GM23248 (cell line): ENCODE data around the gene PIGM. TPM values are rescaled to one million over a fixed set of nuclear protein-coding genes. Genes with fewer than 3 reads are reported as not detected.

Source experiments
- DNase-seq: peaks from one replicate; pipeline ENCODE4 v3.0.0-alpha.2; 2015
- H2AFZ ChIP-seq: fragments of 200-600 bp; sonication (generic); 2 replicates; pipeline ENCODE4 v1.6.1; 2016; ENCODE audit warnings: antibody characterized with exemption
- H3F3A ChIP-seq: fragments of 200-600 bp; sonication (generic); 2 replicates; pipeline ENCODE4 v1.6.1; 2016; ENCODE audit warnings: mild to moderate bottlenecking, antibody characterized with exemption, mixed run types; ENCODE audit not compliant: insufficient read depth
- H3K27ac ChIP-seq: fragments of 200-600 bp; sonication (generic); 2 replicates; pipeline ENCODE4 v1.5.1; 2016; ENCODE audit warnings: mild to moderate bottlenecking
- H3K27me3 ChIP-seq: fragments of 200-600 bp; sonication (generic); replicated peaks from 2 replicates; pipeline ENCODE4 v1.6.1; 2016; ENCODE audit warnings: mild to moderate bottlenecking; ENCODE audit not compliant: insufficient read depth
- H3K36me3 ChIP-seq: fragments of 200-600 bp; sonication (generic); 2 replicates; pipeline ENCODE4 v1.6.1; 2016; ENCODE audit warnings: low read depth, mild to moderate bottlenecking
- H3K4me1 ChIP-seq: fragments of 200-600 bp; sonication (generic); 2 replicates; pipeline ENCODE4 v1.6.1; 2016; ENCODE audit warnings: mild to moderate bottlenecking; ENCODE audit not compliant: insufficient read depth
- H3K4me2 ChIP-seq: fragments of 200-600 bp; sonication (generic); one replicate; pipeline ENCODE4 v1.6.1; 2016; ENCODE audit warnings: mild to moderate bottlenecking; ENCODE audit not compliant: unreplicated experiment
- H3K4me3 ChIP-seq: fragments of 200-600 bp; sonication (generic); 2 replicates; pipeline ENCODE4 v1.5.1; 2016; ENCODE audit warnings: mild to moderate bottlenecking
- H3K79me2 ChIP-seq: fragments of 200-600 bp; sonication (generic); 2 replicates; pipeline ENCODE4 v1.6.1; 2016; ENCODE audit warnings: mild to moderate bottlenecking; ENCODE audit not compliant: insufficient read depth
- H3K9ac ChIP-seq: fragments of 200-600 bp; sonication (generic); 2 replicates; pipeline ENCODE4 v1.6.1; 2016; ENCODE audit warnings: mild to moderate bottlenecking
- H3K9me2 ChIP-seq: fragments of 200-600 bp; sonication (generic); 2 replicates; pipeline ENCODE4 v1.6.1; 2016; ENCODE audit warnings: mixed run types, mild to moderate bottlenecking, moderate library complexity; ENCODE audit not compliant: insufficient read depth
- H3K9me3 ChIP-seq: fragments of 200-600 bp; sonication (generic); one replicate; pipeline ENCODE4 v1.6.1; 2017; ENCODE audit warnings: low read depth
- H4K20me1 ChIP-seq: fragments of 200-600 bp; sonication (generic); 2 replicates; pipeline ENCODE4 v1.6.0; 2016; ENCODE audit not compliant: insufficient read depth
- EZH2 ChIP-seq: fragments of 200-600 bp; sonication (generic); IDR thresholded peaks from 2 replicates; pipeline ENCODE4 v1.6.1; 2018; ENCODE audit warnings: antibody characterized with exemption, mild to moderate bottlenecking; ENCODE audit not compliant: insufficient read depth, poor library complexity, severe bottlenecking
- EZH2phosphoT487 ChIP-seq: fragments of 200-600 bp; sonication (generic); IDR thresholded peaks from 2 replicates; pipeline ENCODE4 v1.6.1; 2018; ENCODE audit warnings: antibody characterized with exemption, moderate library complexity, mild to moderate bottlenecking, low read depth; ENCODE audit not compliant: insufficient read depth
- WGBS, 2 experiments: methylation state at CpG; one replicate each; pipeline ENCODE4 v1.1.6; 2015 to 2017; ENCODE audit warnings: low lambda C conversion rate in 2 of 2, low coverage in 1 of 2; ENCODE audit errors: missing lambda C conversion rate in 2 of 2; 5-methylcytosine and 5-hydroxymethylcytosine counted together
- in situ Hi-C: fragments of 300-500 bp; cut with MboI; formaldehyde crosslinking; loops from 2 replicates; pipeline ENCODE4 v1.15.0; 2020
- polyA plus RNA-seq: library from polyadenylated mRNA; unstranded; fragments of >200 nt; fragmentation: Nextera tagmentation; extraction: Ambion mirVana; gene quantifications from 2 replicates; pipeline ENCODE4 v1.2.1, GENCODE V29; 2016
- total RNA-seq: library from RNA; depleted of rRNA; stranded (reverse); fragments of >200 nt; shearing (Covaris generic); gene quantifications from 2 replicates; pipeline ENCODE4 v1.2.3, GENCODE V29; 2014

The PIGM gene
- total and polyA plus RNA-seq, 2 experiments from 2014 or later = 5.4 to 5.5 TPM

GRCh38 chr1:160004001-160004400, 27.8 kb downstream of the PIGM start:
- Histone ChIP-seq H3K9ac (no peak overlapping the region), H3F3A (peaks cover 2% of the 10 kb centered on the region), H3K27me3 (no peaks in the 10 kb centered on the region), H4K20me1 (no peaks in the 10 kb centered on the region), H3K4me1 (peaks cover 6% of the 10 kb centered on the region), H3K4me2 (no peak overlapping the region), H3K36me3 (no peaks in the 10 kb centered on the region), H3K79me2 (no peaks in the 10 kb centered on the region), H3K9me3 (no peaks in the 10 kb centered on the region), H3K27ac (no peak overlapping the region), H2AFZ (no peak overlapping the region), H3K9me2 (no peaks in the 10 kb centered on the region), H3K4me3 (no peak overlapping the region)
- WGBS, 2 experiments = 90 to 92% methylated on average over 1 of the region's 1 CpG
- TF ChIP-seq EZH2 (no peak), EZH2phosphoT487 (no peak)
- in situ Hi-C loops = loop anchor here (10.0 to 25.0 kb wide), 2 partner anchors 209 to 842 kb away; partner anchors contain the start of gene CADM3
- DNase-seq = no peak

- Histone ChIP-seq H3K4me3 (no peak overlapping the region), H3K79me2 (no peaks in the 10 kb centered on the region), H3K4me1 (peaks cover 29% of the 10 kb centered on the region), H3K9me3 (no peaks in the 10 kb centered on the region), H3K4me2 (no peak overlapping the region), H3K27ac (no peak overlapping the region), H3K36me3 (no peaks in the 10 kb centered on the region), H3K9me2 (no peaks in the 10 kb centered on the region; the same call in 1 of the 2 replicates), H3K9ac (no peak overlapping the region), H2AFZ (no peak overlapping the region), H3F3A (peaks cover 27% of the 10 kb centered on the region), H4K20me1 (no peaks in the 10 kb centered on the region), H3K27me3 (no peaks in the 10 kb centered on the region)
- DNase-seq = no peak
- TF ChIP-seq EZH2phosphoT487 = no peak
- TF ChIP-seq EZH2 = no peak
- 44 to 48% methylated on average over 2 of the region's 2 CpGs for WGBS, 2 experiments
- in situ Hi-C loops = loop anchor here (10.0 to 25.0 kb wide), 2 partner anchors 207 to 839 kb away; partner anchors contain the start of gene CADM3
Observed at GRCh38 chr1:160001440-160001839, 30.4 kb downstream of the PIGM start.

- H2AFZ ChIP-seq = peak overlapping the region; percentile 21; the same call in 1 of the 2 replicates
- in situ Hi-C loops = no loop called here
- H3F3A ChIP-seq = peaks cover 38% of the 10 kb centered on the region
- H4K20me1 ChIP-seq = no peaks in the 10 kb centered on the region
- H3K4me1 ChIP-seq = peaks cover 40% of the 10 kb centered on the region
- no peaks in the 10 kb centered on the region; the same call in 1 of the 2 replicates for H3K9me2 ChIP-seq
- H3K9me3 ChIP-seq = no peaks in the 10 kb centered on the region
- H3K27ac ChIP-seq = peak overlapping the region; percentile 25
- TF ChIP-seq EZH2phosphoT487 (no peak), EZH2 (no peak)
- no peaks in the 10 kb centered on the region for H3K79me2 ChIP-seq
- peak overlapping the region; percentile 33 for H3K4me2 ChIP-seq
- H3K4me3 ChIP-seq = no peak overlapping the region
- peak; percentile 58 for DNase-seq
- H3K9ac ChIP-seq = no peak overlapping the region
- no peaks in the 10 kb centered on the region for H3K36me3 ChIP-seq
- 22 to 24% methylated on average over 4 of the region's 4 CpGs for WGBS, 2 experiments
- no peaks in the 10 kb centered on the region for H3K27me3 ChIP-seq
Observed at GRCh38 chr1:159999204-159999603, 32.6 kb downstream of the PIGM start.

GRCh38 chr1:159996653-159997052, 35.1 kb downstream of the PIGM start:
- peaks cover 38% of the 10 kb centered on the region for H3F3A ChIP-seq
- H3K9me3 ChIP-seq = no peaks in the 10 kb centered on the region
- H3K9me2 ChIP-seq = no peaks in the 10 kb centered on the region; the same call in 1 of the 2 replicates
- peak overlapping the region; percentile 51; the same call in 1 of the 2 replicates for H3K4me3 ChIP-seq
- TF ChIP-seq EZH2 (no peak), EZH2phosphoT487 (no peak)
- peaks cover 40% of the 10 kb centered on the region for H3K4me1 ChIP-seq
- no peaks in the 10 kb centered on the region for H3K36me3 ChIP-seq
- peak; percentile 95 for DNase-seq
- in situ Hi-C loops = no loop called here
- H4K20me1 ChIP-seq = no peaks in the 10 kb centered on the region
- peak overlapping the region; percentile 73 for H3K27ac ChIP-seq
- no peaks in the 10 kb centered on the region for H3K79me2 ChIP-seq
- peak overlapping the region; percentile 77 for H3K4me2 ChIP-seq
- H3K27me3 ChIP-seq = no peaks in the 10 kb centered on the region
- peak overlapping the region; percentile 21; the same call in 1 of the 2 replicates for H2AFZ ChIP-seq
- H3K9ac ChIP-seq = no peak overlapping the region

GRCh38 chr1:159994896-159995295, 36.9 kb downstream of the PIGM start:
- Histone ChIP-seq H3K4me1 (peaks cover 48% of the 10 kb centered on the region), H3K27me3 (no peaks in the 10 kb centered on the region), H3K9me2 (no peaks in the 10 kb centered on the region; the same call in 1 of the 2 replicates), H3K79me2 (no peaks in the 10 kb centered on the region), H3K4me3 (no peak overlapping the region), H4K20me1 (no peaks in the 10 kb centered on the region), H3K9me3 (no peaks in the 10 kb centered on the region), H3K9ac (no peak overlapping the region), H3F3A (peaks cover 38% of the 10 kb centered on the region), H2AFZ (no peak overlapping the region), H3K4me2 (no peak overlapping the region), H3K27ac (no peak overlapping the region), H3K36me3 (no peaks in the 10 kb centered on the region)
- no peak for DNase-seq
- TF ChIP-seq EZH2phosphoT487 (no peak), EZH2 (no peak)
- 91 to 93% methylated on average over 2 of the region's 2 CpGs for WGBS, 2 experiments
- in situ Hi-C loops = no loop called here
